Type B pancreatic cell (in vitro differentiated cells): ENCODE results near the gene CELF4. TPM values are rescaled to one million over a fixed set of nuclear protein-coding genes. Genes with fewer than 3 reads are reported as not detected.

Experiments
- DNase-seq: peaks from one replicate; pipeline ENCODE4 v3.0.0; 2021; ENCODE audit warnings: mixed read lengths; ENCODE audit not compliant: unreplicated experiment; ENCODE audit errors: extremely low spot score
- H3K27ac Mint-ChIP-seq: 2 replicates; pipeline ENCODE4 v1.8.0; 2021; ENCODE audit warnings: mild to moderate bottlenecking, mixed read lengths
- H3K27me3 Mint-ChIP-seq: 2 replicates; pipeline ENCODE4 v1.8.0; 2021; ENCODE audit warnings: mixed read lengths
- H3K36me3 Mint-ChIP-seq: 2 replicates; pipeline ENCODE4 v1.8.0; 2021; ENCODE audit warnings: mixed read lengths
- H3K4me1 Mint-ChIP-seq: one replicate; pipeline ENCODE4 v1.8.0; 2021; ENCODE audit warnings: mixed read lengths; ENCODE audit not compliant: unreplicated experiment
- H3K4me3 Mint-ChIP-seq: 2 replicates; pipeline ENCODE4 v1.8.0; 2021; ENCODE audit warnings: mild to moderate bottlenecking, mixed read lengths
- H3K9me3 Mint-ChIP-seq: 2 replicates; pipeline ENCODE4 v1.8.0; 2021; ENCODE audit warnings: mixed read lengths
- CTCF ChIP-seq: fragments of 200-600 bp; sonication (generic); conservative IDR thresholded peaks from 2 replicates; pipeline ENCODE4 v1.5.0; 2021; ENCODE audit warnings: antibody characterized with exemption, mild to moderate bottlenecking
- total RNA-seq: library from RNA; stranded (reverse); gene quantifications from 2 replicates; pipeline ENCODE4 v1.2.1, GENCODE V29; 2021; ENCODE audit warnings: low replicate concordance

The CELF4 gene
- total RNA-seq, 1 donor from 2014 or later, result 9.2 TPM

- H3K36me3 Mint-ChIP-seq, result no peaks in the 10 kb centered on the region
- no peak for TF ChIP-seq CTCF
- H3K4me1 Mint-ChIP-seq, result no peaks in the 10 kb centered on the region
- no peak overlapping the region for H3K4me3 Mint-ChIP-seq
- no peaks in the 10 kb centered on the region for H3K9me3 Mint-ChIP-seq
- DNase-seq, result no peak
- H3K27me3 Mint-ChIP-seq, result peaks cover 24% of the 10 kb centered on the region
- no peak overlapping the region for H3K27ac Mint-ChIP-seq
Measured at GRCh38 chr18:37261988-37262387, 303.6 kb downstream of the CELF4 start.

GRCh38 chr18:37261246-37261840, 304.3 kb downstream of the CELF4 start:
- no peak overlapping the region for H3K27ac Mint-ChIP-seq
- no peaks in the 10 kb centered on the region for H3K4me1 Mint-ChIP-seq
- H3K27me3 Mint-ChIP-seq, result peaks cover 28% of the 10 kb centered on the region
- no peak for TF ChIP-seq CTCF
- no peak overlapping the region for H3K4me3 Mint-ChIP-seq
- H3K36me3 Mint-ChIP-seq, result no peaks in the 10 kb centered on the region
- no peak for DNase-seq
- H3K9me3 Mint-ChIP-seq, result no peaks in the 10 kb centered on the region

GRCh38 chr18:37260367-37261093, 305.1 kb downstream of the CELF4 start:
- no peaks in the 10 kb centered on the region for H3K9me3 Mint-ChIP-seq
- TF ChIP-seq CTCF, result no peak
- H3K27me3 Mint-ChIP-seq, result peaks cover 35% of the 10 kb centered on the region
- H3K36me3 Mint-ChIP-seq, result no peaks in the 10 kb centered on the region
- H3K4me3 Mint-ChIP-seq, result no peak overlapping the region
- peaks cover under 1% of the 10 kb centered on the region for H3K4me1 Mint-ChIP-seq
- no peak for DNase-seq
- H3K27ac Mint-ChIP-seq, result no peak overlapping the region

- no peak for DNase-seq
- no peak overlapping the region for H3K4me3 Mint-ChIP-seq
- H3K9me3 Mint-ChIP-seq, result no peaks in the 10 kb centered on the region
- peaks cover 8% of the 10 kb centered on the region for H3K4me1 Mint-ChIP-seq
- H3K36me3 Mint-ChIP-seq, result no peaks in the 10 kb centered on the region
- H3K27ac Mint-ChIP-seq, result no peak overlapping the region
- TF ChIP-seq CTCF, result no peak
- H3K27me3 Mint-ChIP-seq, result peaks cover 43% of the 10 kb centered on the region
Measured at GRCh38 chr18:37259711-37260110, 305.9 kb downstream of the CELF4 start.

- H3K4me1 Mint-ChIP-seq, result peaks cover 10% of the 10 kb centered on the region
- H3K9me3 Mint-ChIP-seq, result no peaks in the 10 kb centered on the region
- H3K4me3 Mint-ChIP-seq, result no peak overlapping the region
- H3K36me3 Mint-ChIP-seq, result no peaks in the 10 kb centered on the region
- DNase-seq, result no peak
- H3K27ac Mint-ChIP-seq, result no peak overlapping the region
- no peak for TF ChIP-seq CTCF
- peaks cover 46% of the 10 kb centered on the region for H3K27me3 Mint-ChIP-seq
Measured at GRCh38 chr18:37258819-37259218, 306.8 kb downstream of the CELF4 start.
